Measurements from ENCODE around the gene SMIM7. TPM values are rescaled to one million over a fixed set of nuclear protein-coding genes. Genes with fewer than 3 reads are reported as not detected.

SMIM7 gene
- total RNA-seq, 1 experiment from 2014 or later = 77.6 TPM

- Histone ChIP-seq H3K9ac (ENCODE audit: extremely low read depth, insufficient read length, low read length) (no peak overlapping the region), H4K8ac (replicated peaks; ENCODE audit: insufficient read length, low read depth, low read length) (no peak overlapping the region), H3K4me2 (ENCODE audit: insufficient read depth, insufficient read length, low read length) (no peak overlapping the region), H2AK5ac (ENCODE audit: insufficient read length, low read length) (no peak overlapping the region), H4K91ac (ENCODE audit: insufficient read length, low read depth, low read length) (no peak overlapping the region), H2BK12ac (ENCODE audit: insufficient read length, low read depth, low read length) (no peak overlapping the region), H3K9me3 (ENCODE audit: control insufficient read depth, low read depth, low read length) (no peaks in the 10 kb centered on the region), H3K4ac (ENCODE audit: low read depth, low read length) (no peak overlapping the region), H3K18ac (ENCODE audit: insufficient read length, low read depth, low read length) (no peak overlapping the region), H2BK15ac (ENCODE audit: low read depth, low read length) (no peak overlapping the region), H2BK120ac (ENCODE audit: low read depth, low read length, poor library complexity, severe bottlenecking) (no peak overlapping the region), H3K23me2 (ENCODE audit: insufficient read length, low read depth, low read length, poor library complexity, severe bottlenecking) (no peaks in the 10 kb centered on the region), H3K79me1 (ENCODE audit: insufficient read depth, low read depth, low read length, poor library complexity, severe bottlenecking) (peaks cover 10% of the 10 kb centered on the region), H2BK5ac (ENCODE audit: insufficient read length, low read length) (no peak overlapping the region), H2AFZ (ENCODE audit: low read length) (no peak overlapping the region), H2BK20ac (ENCODE audit: low read depth, low read length, poor library complexity, severe bottlenecking) (no peak overlapping the region), H3K27ac (ENCODE audit: insufficient read length, low read depth, low read length) (no peak overlapping the region), H4K5ac (ENCODE audit: insufficient read length, low read depth, low read length) (no peak overlapping the region), H3K27me3 (ENCODE audit: insufficient read depth, low read length) (no peaks in the 10 kb centered on the region), H3K14ac (ENCODE audit: insufficient read depth, low read length) (no peak overlapping the region), H3K4me1 (ENCODE audit: insufficient read depth, low read length) (no peaks in the 10 kb centered on the region), H3T11ph (ENCODE audit: low read length) (no peak overlapping the region), H3K23ac (ENCODE audit: insufficient read length, low read depth, low read length) (no peak overlapping the region), H3K56ac (ENCODE audit: insufficient read length, low read depth, low read length) (no peak overlapping the region), H4K20me1 (ENCODE audit: control insufficient read depth, insufficient read depth, insufficient read length) (no peaks in the 10 kb centered on the region), H3K79me2 (ENCODE audit: insufficient read depth, low read length) (no peaks in the 10 kb centered on the region; the same call in 1 of the 2 replicates)
- no peaks in the 10 kb centered on the region for H3K4me1 Mint-ChIP-seq
- peak overlapping the region in 1 of 3 experiments; percentile 45; a peak in 2 of 7 replicates for H3K27ac Mint-ChIP-seq
- no peak for DNase-seq
- peaks cover 17 to 61% (median 28%) of the 10 kb centered on the region in 3 experiments for H3K36me3 Mint-ChIP-seq (ENCODE audit: insufficient read depth in 1 of 3, low read depth in 3 of 3)
- H3K9me3 Mint-ChIP-seq = no peaks in the 10 kb centered on the region
- no peak overlapping the region for H3K4me3 Mint-ChIP-seq
- H3K27me3 Mint-ChIP-seq (ENCODE audit: low read depth) = no peaks in the 10 kb centered on the region
- TF ChIP-seq CTCF (conservative IDR thresholded peaks at IDR 0.05) = no peak
These were observed 22.4 kb downstream of the SMIM7 start for GRCh38 chr19:16637535-16637934.

Measured in H9 (cell line).